H1 (cell line): ENCODE data around the gene TPSB2. TPM values are rescaled to one million over a fixed set of nuclear protein-coding genes. Genes with fewer than 3 reads are reported as not detected.

Experiments
- CTCF ChIA-PET: fragments of 300-600 bp; sonication (Branson Sonifier 250); formaldehyde crosslinking; loops from one replicate; lab custom pipeline; 2021; ENCODE audit not compliant: partially characterized antibody; lab: Charles Lee
- POLR2A ChIA-PET: fragments of 300-600 bp; sonication (Branson Sonifier 250); formaldehyde crosslinking; loops from one replicate; lab custom pipeline; 2021; ENCODE audit warnings: inconsistent platforms; ENCODE audit not compliant: partially characterized antibody; lab: Charles Lee
- DNase-seq, 2 experiments: peaks; one replicate each; pipeline versions ENCODE4 v3.0.0 to v3.0.0-alpha.2; 2010 to 2022; ENCODE audit warnings: low spot score in 2 of 2, low read depth in 1 of 2, mixed read lengths in 1 of 2
- FAIRE-seq: peaks from 2 replicates; lab custom pipeline; 2011; peaks lifted over from hg19 to GRCh38; lab: Jason Lieb, UNC
- H2AFZ ChIP-seq: 2 replicates; pipeline ENCODE4 v1.8.1; 2012; ENCODE audit warnings: low read length, inconsistent platforms
- H2AK5ac ChIP-seq: 2 replicates; pipeline ENCODE4 v1.6.1; 2013; ENCODE audit warnings: low read depth, low read length
- H2BK120ac ChIP-seq: replicated peaks from 2 replicates; pipeline ENCODE3; 2013; ENCODE audit warnings: low read depth, low read length, inconsistent platforms
- H2BK12ac ChIP-seq: 2 replicates; pipeline ENCODE4 v1.6.1; 2013; ENCODE audit warnings: low read depth, low read length
- H2BK15ac ChIP-seq: 2 replicates; pipeline ENCODE4 v1.6.1; 2013; ENCODE audit warnings: low read length
- H2BK20ac ChIP-seq: 2 replicates; pipeline ENCODE4 v1.6.1; 2013; ENCODE audit warnings: low read length
- H2BK5ac ChIP-seq: 2 replicates; pipeline ENCODE4 v1.6.1; 2013; ENCODE audit warnings: low read depth, low read length
- H3K14ac ChIP-seq: 2 replicates; pipeline ENCODE4 v1.6.1; 2013; ENCODE audit warnings: inconsistent platforms; ENCODE audit not compliant: insufficient read length
- H3K18ac ChIP-seq: 2 replicates; pipeline ENCODE4 v1.6.1; 2013; ENCODE audit warnings: low read length; ENCODE audit errors: extremely low read depth
- H3K23ac ChIP-seq: 2 replicates; pipeline ENCODE4 v1.6.1; 2013; ENCODE audit warnings: inconsistent platforms; ENCODE audit not compliant: insufficient read length
- H3K23me2 ChIP-seq: 2 replicates; pipeline ENCODE4 v1.6.1; 2013; ENCODE audit warnings: low read depth, low read length
- H3K27ac ChIP-seq: 2 replicates; pipeline ENCODE4 v1.6.1; 2011; ENCODE audit warnings: low read depth, low read length, inconsistent platforms
- H3K27me3 ChIP-seq, 4 experiments: replicated peaks in 1 of 4; 1 replicate in 1 of 4; 2 replicates in 3 of 4; pipeline versions ENCODE4 v1.6.1 to v1.8.1; 2011 to 2013; ENCODE audit warnings: low read length in 3 of 4, mild to moderate bottlenecking in 3 of 4, inconsistent platforms in 2 of 4, mixed read lengths in 2 of 4, moderate library complexity in 1 of 4; ENCODE audit not compliant: control insufficient read depth in 3 of 4, insufficient read depth in 3 of 4; ENCODE audit errors: extremely low read depth in 1 of 4
- H3K36me3 ChIP-seq, 4 experiments: 2 replicates each; pipeline versions ENCODE4 v1.6.1 to v1.8.1; 2011 to 2013; ENCODE audit warnings: mild to moderate bottlenecking in 4 of 4, low read length in 3 of 4, moderate library complexity in 2 of 4, control low read depth in 1 of 4, inconsistent platforms in 1 of 4; ENCODE audit not compliant: insufficient read depth in 4 of 4, control insufficient read depth in 2 of 4
- H3K4ac ChIP-seq: replicated peaks from 2 replicates; pipeline ENCODE3; 2013; ENCODE audit warnings: low read length, low read depth, mixed read lengths, inconsistent platforms; ENCODE audit not compliant: insufficient read length
- H3K4me1 ChIP-seq, 4 experiments: replicated peaks in 1 of 4; 1 replicate in 1 of 4; 2 replicates in 3 of 4; pipeline versions ENCODE4 v1.6.1 to v1.8.1; 2011 to 2013; ENCODE audit warnings: low read length in 3 of 4, inconsistent platforms in 2 of 4, mixed read lengths in 1 of 4; ENCODE audit not compliant: insufficient read depth in 4 of 4, control insufficient read depth in 3 of 4
- H3K4me2 ChIP-seq, 2 experiments: 2 replicates each; pipeline versions ENCODE4 v1.6.1 to v1.8.1; 2011 to 2013; ENCODE audit warnings: low read depth in 2 of 2, low read length in 2 of 2, control low read depth in 1 of 2, inconsistent platforms in 1 of 2, mild to moderate bottlenecking in 1 of 2; ENCODE audit not compliant: insufficient read depth in 1 of 2
- H3K4me3 ChIP-seq, 4 experiments: fragments of 200-600, 300-600 bp in 1 of 4; sonication (generic), shearing (Covaris generic), sonication (Bioruptor Twin) in 1 of 4; 2 replicates each; pipeline versions ENCODE4 v1.5.1 to v1.8.1; 2011 to 2016; ENCODE audit warnings: low read length in 4 of 4, low read depth in 3 of 4, control low read depth in 2 of 4, inconsistent platforms in 2 of 4, mild to moderate bottlenecking in 2 of 4, mixed read lengths in 1 of 4, moderate library complexity in 1 of 4; ENCODE audit not compliant: insufficient read depth in 2 of 4; ENCODE audit errors: extremely low read depth in 1 of 4
- H3K56ac ChIP-seq: replicated peaks from 2 replicates; pipeline ENCODE3; 2013; ENCODE audit warnings: low read depth, mild to moderate bottlenecking, mixed read lengths, low read length, inconsistent platforms; ENCODE audit not compliant: insufficient read length
- H3K79me1 ChIP-seq: 2 replicates; pipeline ENCODE4 v1.6.1; 2013; ENCODE audit warnings: low read depth, low read length, control low read depth
- H3K79me2 ChIP-seq, 2 experiments: 2 replicates each; pipeline versions ENCODE4 v1.6.1 to v1.8.1; 2012 to 2013; ENCODE audit warnings: low read length in 2 of 2, mild to moderate bottlenecking in 2 of 2, inconsistent platforms in 1 of 2; ENCODE audit not compliant: insufficient read depth in 2 of 2, control insufficient read depth in 1 of 2
- H3K9ac ChIP-seq, 4 experiments: replicated peaks in 1 of 4; 1 replicate in 1 of 4; 2 replicates in 3 of 4; pipeline versions ENCODE4 v1.6.1 to v1.8.1; 2011 to 2013; ENCODE audit warnings: low read depth in 3 of 4, low read length in 3 of 4, control low read depth in 2 of 4, mild to moderate bottlenecking in 2 of 4, moderate library complexity in 2 of 4, inconsistent platforms in 1 of 4; ENCODE audit errors: extremely low read depth in 1 of 4
- H3K9me3 ChIP-seq, 2 experiments: 2 replicates each; pipeline versions ENCODE4 v1.6.1 to v1.8.1; 2012 to 2013; ENCODE audit warnings: mild to moderate bottlenecking in 2 of 2, moderate library complexity in 2 of 2, control low read depth in 1 of 2, inconsistent platforms in 1 of 2, low read depth in 1 of 2, low read length in 1 of 2, mixed read lengths in 1 of 2; ENCODE audit not compliant: insufficient read depth in 2 of 2
- H4K20me1 ChIP-seq, 2 experiments: replicated peaks in 1 of 2; 2 replicates each; pipeline versions ENCODE3 to v1.8.1; 2011 to 2013; ENCODE audit warnings: inconsistent platforms in 2 of 2, low read length in 2 of 2, mild to moderate bottlenecking in 1 of 2; ENCODE audit not compliant: insufficient read depth in 2 of 2, control insufficient read depth in 1 of 2
- H4K5ac ChIP-seq: 2 replicates; pipeline ENCODE4 v1.6.1; 2013; ENCODE audit warnings: low read length, low read depth, mixed read lengths, inconsistent platforms; ENCODE audit not compliant: insufficient read length
- H4K8ac ChIP-seq: 2 replicates; pipeline ENCODE4 v1.8.0; 2013; ENCODE audit warnings: mild to moderate bottlenecking, moderate library complexity, low read length, inconsistent platforms; ENCODE audit not compliant: insufficient read depth; ENCODE audit errors: extremely low read depth
- H4K91ac ChIP-seq: replicated peaks from 2 replicates; pipeline ENCODE3; 2013; ENCODE audit warnings: low read length, mixed read lengths, inconsistent platforms; ENCODE audit not compliant: insufficient read length
- CTBP2 ChIP-seq: IDR thresholded peaks from 2 replicates; pipeline ENCODE4 v1.7.0; 2011; ENCODE audit warnings: borderline replicate concordance, mild to moderate bottlenecking, moderate library complexity, mixed read lengths, low read length; ENCODE audit not compliant: insufficient read depth, insufficient read length
- EGR1 ChIP-seq: IDR thresholded peaks from 2 replicates; pipeline ENCODE4 v1.6.1; 2011; ENCODE audit warnings: low read depth, low read length, borderline replicate concordance
- GABPA ChIP-seq: IDR thresholded peaks from 2 replicates; pipeline ENCODE4 v1.6.1; 2011; ENCODE audit warnings: mild to moderate bottlenecking, low read length, moderate library complexity, borderline replicate concordance; ENCODE audit not compliant: insufficient read depth
- SIX5 ChIP-seq: IDR thresholded peaks from 2 replicates; pipeline ENCODE4 v1.6.1; 2011; ENCODE audit warnings: mild to moderate bottlenecking, low read depth, low read length
- WGBS, 2 experiments: shearing (Covaris generic) in 1 of 2; methylation state at CpG; one replicate each; pipeline versions ENCODE4 v1.1.6 to v1.1.7; 2013 to 2015; ENCODE audit warnings: low lambda C conversion rate in 2 of 2, mixed read lengths in 2 of 2, inconsistent platforms in 1 of 2, low coverage in 1 of 2, missing lambda C conversion rate in 1 of 2; ENCODE audit not compliant: insufficient replicate concordance in 2 of 2, insufficient coverage in 1 of 2, insufficient read length in 1 of 2; ENCODE audit errors: extremely low coverage in 1 of 2, missing lambda C conversion rate in 1 of 2; 5-methylcytosine and 5-hydroxymethylcytosine counted together
- polyA plus RNA-seq, 7 experiments: library from polyadenylated mRNA; depleted of rRNA in 3 of 7; stranded (reverse) in 5 of 7; unstranded in 2 of 7; fragments of >200 nt in 5 of 7; fragments of 200-250 nt in 2 of 7; gene quantifications; 1 replicate in 5 of 7; 2 replicates in 1 of 7; 4 replicates in 1 of 7; pipeline versions ENCODE4 v1.2.1 to v1.2.3, GENCODE V29; 2011 to 2013; ENCODE audit warnings: missing spikeins in 2 of 7, mixed read lengths in 2 of 7
- total RNA-seq: library from RNA; stranded (reverse); fragmentation: NEBNext Ultra II Directional; extraction: Animal tissue kit (Norgen Biotek cat#: 25700); gene quantifications from 2 replicates; pipeline ENCODE4 v1.2.1, GENCODE V29; 2021

TPSB2 gene
- total and polyA plus RNA-seq, 2 of the 8 experiments (the other 6 are each of a cell fraction or from before 2014, with no cell fraction given): 0.08 TPM; not detected in 1

GRCh38 chr16:1220841-1221627 lies 8.9 kb downstream of the TPSB2 start:
- H2BK120ac ChIP-seq: no peak overlapping the region
- ChIA-PET CTCF (no interaction called here), POLR2A (interaction anchor here (1.2 kb wide), 1 partner anchor 437 kb away, joined by 4 read pairs; no protein-coding TSS in a partner anchor)
- H2BK20ac ChIP-seq: no peak overlapping the region
- no peak for FAIRE-seq
- H3K79me2 ChIP-seq: no peaks in the 10 kb centered on the region
- no peak overlapping the region for H2AFZ ChIP-seq
- WGBS, 2 experiments: 89% methylated on average over 39 of the region's 48 CpGs; no CpG with 5 or more reads in 1 of the 2 experiments
- H2BK15ac ChIP-seq: no peak overlapping the region
- no peak overlapping the region for H3K56ac ChIP-seq
- no peaks in the 10 kb centered on the region for H3K9me3 ChIP-seq
- peaks cover 0 to 2% (median 0%) of the 10 kb centered on the region in 4 experiments; a peak in 1 of 7 replicates for H3K27me3 ChIP-seq
- H3K4me2 ChIP-seq: no peak overlapping the region
- no peak overlapping the region for H3K27ac ChIP-seq
- H2BK5ac ChIP-seq: no peak overlapping the region
- H3K4ac ChIP-seq: no peak overlapping the region
- no peaks in the 10 kb centered on the region; a peak in 1 of 7 replicates for H3K4me1 ChIP-seq
- no peak overlapping the region for H2BK12ac ChIP-seq
- no peak overlapping the region for H4K91ac ChIP-seq
- peaks cover 0 to 10% of the 10 kb centered on the region in 2 experiments for H4K20me1 ChIP-seq
- H3K4me3 ChIP-seq: no peak overlapping the region
- no peak overlapping the region for H3K23ac ChIP-seq
- H3K23me2 ChIP-seq: no peaks in the 10 kb centered on the region
- no peak overlapping the region for H3K18ac ChIP-seq
- H3K14ac ChIP-seq: no peak overlapping the region
- H3K36me3 ChIP-seq: peaks cover 2 to 38% (median 8%) of the 10 kb centered on the region in 4 experiments; a peak in 6 of 8 replicates
- no peak for DNase-seq
- no peak overlapping the region for H3K9ac ChIP-seq
- H4K8ac ChIP-seq: no peak overlapping the region; the same call in 1 of the 2 replicates
- no peak overlapping the region for H2AK5ac ChIP-seq
- H3K79me1 ChIP-seq: no peaks in the 10 kb centered on the region
- H4K5ac ChIP-seq: no peak overlapping the region
- TF ChIP-seq EGR1 (no peak), GABPA (no peak), CTBP2 (no peak), SIX5 (no peak)
